Prostate gland (tissue), 2 donors: Measurements from ENCODE around the gene RPN1. TPM values are rescaled to one million over a fixed set of nuclear protein-coding genes. Genes with fewer than 3 reads are reported as not detected.

Source experiments
- DNase-seq: peaks from one replicate; pipeline ENCODE4 v3.0.0-alpha.2; 2019; ENCODE audit warnings: low spot score
- H3K27ac ChIP-seq, 2 donors: fragments of 200-600 bp; sonication (generic); 2 replicates each; pipeline ENCODE4 v1.5.1; 2017 to 2019
- H3K27me3 ChIP-seq: fragments of 200-600 bp; sonication (generic); replicated peaks from 2 replicates; pipeline ENCODE4 v1.5.1; 2019; ENCODE audit not compliant: insufficient read depth
- H3K36me3 ChIP-seq, 2 donors: fragments of 200-600 bp; sonication (generic); 1 replicate in 1 of 2; 2 replicates in 1 of 2; pipeline versions ENCODE4 v1.5.1 to v1.8.1; 2017 to 2019
- H3K4me1 ChIP-seq: fragments of 200-600 bp; sonication (generic); replicated peaks from 2 replicates; pipeline ENCODE4 v1.5.1; 2019
- H3K4me3 ChIP-seq, 2 donors: fragments of 200-600 bp; sonication (generic); 2 replicates each; pipeline ENCODE4 v1.5.1; 2017 to 2019
- H3K9me3 ChIP-seq: fragments of 200-600 bp; sonication (generic); 2 replicates; pipeline ENCODE4 v1.5.1; 2017
- CTCF ChIP-seq, 4 experiments: fragments of 200-600 bp in 2 of 4; fragments of 450-650 bp in 2 of 4; sonication (generic) in 2 of 4; IDR thresholded peaks; 1 replicate in 3 of 4; 2 replicates in 1 of 4; pipeline ENCODE4 v1.5.1; 2016 to 2019; ENCODE audit warnings: antibody characterized with exemption in 4 of 4, mild to moderate bottlenecking in 2 of 4, moderate library complexity in 2 of 4
- POLR2A ChIP-seq: fragments of 450-650 bp; IDR thresholded peaks from one replicate; pipeline ENCODE4 v1.6.1; 2016; ENCODE audit warnings: antibody characterized with exemption, mild to moderate bottlenecking
- POLR2AphosphoS5 ChIP-seq: sonication (generic); formaldehyde crosslinking; IDR thresholded peaks from one replicate; pipeline ENCODE4 v1.6.1; 2017; ENCODE audit warnings: antibody characterized with exemption
- WGBS: methylation state at CpG from one replicate; pipeline ENCODE4 v1.1.5; 2018; 5-methylcytosine and 5-hydroxymethylcytosine counted together
- intact Hi-C: fragments of 100-400 bp; cut with DNase I; formaldehyde crosslinking; loops from one replicate; pipeline ENCODE4 v1.14.2; 2022
- total RNA-seq, 2 donors: library from RNA; depleted of rRNA; stranded (reverse); fragments of >200 nt; gene quantifications; one replicate each; pipeline ENCODE4 v1.1.0, GENCODE V29; 2016

Gene RPN1
- total RNA-seq, 2 donors from 2014 or later = 291 to 359 TPM

GRCh38 chr3:128689060-128689459, 38.4 kb upstream of the RPN1 start:
- no peak for DNase-seq
- no peaks in the 10 kb centered on the region for H3K27me3 ChIP-seq
- TF ChIP-seq CTCF (IDR thresholded peaks at IDR 0.05) = no peak
- no peak for TF ChIP-seq POLR2AphosphoS5
- no peak for TF ChIP-seq POLR2A
- intact Hi-C loops = no loop called here
- no peaks in the 10 kb centered on the region for H3K4me1 ChIP-seq
- 92% methylated on average over 5 of the region's 5 CpGs for WGBS
- H3K9me3 ChIP-seq = no peaks in the 10 kb centered on the region
- no peaks in the 10 kb centered on the region for H3K36me3 ChIP-seq
- H3K27ac ChIP-seq = no peak overlapping the region
- H3K4me3 ChIP-seq = no peak overlapping the region

DNA sequence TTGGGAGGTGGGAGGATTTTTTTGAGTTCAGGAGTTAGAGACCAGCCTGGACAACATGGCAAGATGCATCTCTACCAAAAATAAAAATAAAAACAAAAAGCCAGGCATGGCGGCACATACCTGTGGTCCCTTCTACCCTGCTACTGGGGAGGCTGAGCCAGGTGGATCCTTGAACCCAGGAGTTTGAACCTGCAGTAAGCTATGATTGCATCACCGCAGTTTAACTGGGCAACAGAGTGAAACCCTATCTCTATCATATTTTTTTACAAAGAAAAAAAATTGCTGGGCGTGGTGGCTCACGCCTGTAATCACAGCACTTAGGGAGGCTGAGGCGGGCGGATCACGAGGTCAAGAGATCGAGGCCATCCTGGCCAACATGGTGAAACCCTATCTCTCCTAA, 35.8 kb upstream of the RPN1 start:
- Histone ChIP-seq H3K4me3 (no peak overlapping the region), H3K36me3 (no peaks in the 10 kb centered on the region), H3K4me1 (no peaks in the 10 kb centered on the region), H3K9me3 (no peaks in the 10 kb centered on the region), H3K27me3 (no peaks in the 10 kb centered on the region), H3K27ac (no peak overlapping the region)
- WGBS = 91% methylated on average over 8 of the region's 8 CpGs
- intact Hi-C loops = no loop called here
- no peak for DNase-seq
- TF ChIP-seq POLR2A = no peak
- TF ChIP-seq CTCF (IDR thresholded peaks at IDR 0.05) = no peak
- no peak for TF ChIP-seq POLR2AphosphoS5

DNA sequence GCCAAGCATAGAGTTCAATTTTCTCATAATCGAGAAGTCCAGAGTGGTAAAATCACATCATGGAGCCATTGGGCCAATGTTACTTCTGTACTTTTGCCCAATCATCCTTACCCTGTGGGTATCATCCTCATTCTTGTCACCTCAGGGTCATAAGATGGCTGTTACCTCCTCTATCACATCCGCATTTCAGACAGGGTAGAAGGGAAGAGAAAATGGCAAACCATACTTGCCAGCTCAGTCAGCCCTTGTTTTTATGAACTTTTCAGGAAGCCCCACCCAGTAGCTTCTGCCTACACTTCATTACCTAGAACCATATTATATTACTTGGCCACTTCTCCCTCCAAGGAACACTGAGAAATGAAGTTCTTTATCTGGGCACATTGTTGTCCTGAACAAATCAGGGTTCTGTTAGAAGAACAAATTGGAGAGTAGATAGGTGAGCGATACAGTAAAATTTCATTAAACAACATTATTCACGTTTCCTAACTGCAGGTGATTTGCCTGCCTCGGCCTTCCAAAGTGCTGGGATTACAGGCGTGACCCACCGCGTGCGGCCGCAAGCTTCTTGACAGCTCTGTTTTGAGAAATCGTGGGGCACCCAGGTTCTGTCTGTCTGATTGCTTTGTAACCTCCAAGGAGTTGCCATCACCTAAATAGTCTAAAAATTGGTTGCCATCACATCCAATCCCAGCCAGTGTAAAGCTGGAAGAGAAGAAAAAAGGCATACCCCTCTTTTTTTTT, 34.5 kb upstream of the RPN1 start:
- H3K27ac ChIP-seq = no peak overlapping the region
- 85% methylated on average over 11 of the region's 11 CpGs for WGBS
- intact Hi-C loops = loop anchor here (5.0 kb wide), 2 partner anchors 42 to 162 kb away; partner anchors contain the start of gene RAB7A
- TF ChIP-seq CTCF (IDR thresholded peaks at IDR 0.05) (no peak), POLR2AphosphoS5 (no peak), POLR2A (no peak)
- no peaks in the 10 kb centered on the region for H3K36me3 ChIP-seq
- no peaks in the 10 kb centered on the region for H3K9me3 ChIP-seq
- H3K4me3 ChIP-seq = no peak overlapping the region
- no peaks in the 10 kb centered on the region for H3K4me1 ChIP-seq
- H3K27me3 ChIP-seq = no peaks in the 10 kb centered on the region
- no peak for DNase-seq

- intact Hi-C loops = loop anchor here (5.0 kb wide), 2 partner anchors 43 to 163 kb away; partner anchors contain the start of gene RAB7A
- no peak overlapping the region for H3K27ac ChIP-seq
- H3K27me3 ChIP-seq = no peaks in the 10 kb centered on the region
- no peaks in the 10 kb centered on the region for H3K36me3 ChIP-seq
- 78% methylated on average over 3 of the region's 3 CpGs for WGBS
- no peaks in the 10 kb centered on the region for H3K9me3 ChIP-seq
- no peaks in the 10 kb centered on the region for H3K4me1 ChIP-seq
- TF ChIP-seq POLR2A = no peak
- no peak for TF ChIP-seq POLR2AphosphoS5
- TF ChIP-seq CTCF (IDR thresholded peaks at IDR 0.05) = no peak
- DNase-seq = no peak
- no peak overlapping the region for H3K4me3 ChIP-seq
Observed at GRCh38 chr3:128683957-128684356, 33.3 kb upstream of the RPN1 start.

GRCh38 chr3:128681369-128681829, 30.8 kb upstream of the RPN1 start:
- Histone ChIP-seq H3K36me3 (no peaks in the 10 kb centered on the region), H3K27me3 (no peaks in the 10 kb centered on the region), H3K9me3 (no peaks in the 10 kb centered on the region), H3K4me3 (peak overlapping the region; percentile 48 to 52), H3K4me1 (no peaks in the 10 kb centered on the region), H3K27ac (peak overlapping the region; percentile 90 to 93)
- no peak for DNase-seq
- WGBS = 36% methylated on average over 9 of the region's 9 CpGs
- intact Hi-C loops = loop anchor here (2.0 to 5.0 kb wide), 3 partner anchors 46 to 166 kb away; partner anchors contain the start of gene RAB7A
- no peak for TF ChIP-seq POLR2AphosphoS5
- no peak for TF ChIP-seq CTCF (IDR thresholded peaks at IDR 0.05)
- no peak for TF ChIP-seq POLR2A
